ENCODE data around the gene FAM227A. TPM values are rescaled to one million over a fixed set of nuclear protein-coding genes. Genes with fewer than 3 reads are reported as not detected.

Gene FAM227A
- total and polyA plus RNA-seq, 4 donors, result 0.56 to 1.3 (median 0.78) TPM; not detected in 1

DNA sequence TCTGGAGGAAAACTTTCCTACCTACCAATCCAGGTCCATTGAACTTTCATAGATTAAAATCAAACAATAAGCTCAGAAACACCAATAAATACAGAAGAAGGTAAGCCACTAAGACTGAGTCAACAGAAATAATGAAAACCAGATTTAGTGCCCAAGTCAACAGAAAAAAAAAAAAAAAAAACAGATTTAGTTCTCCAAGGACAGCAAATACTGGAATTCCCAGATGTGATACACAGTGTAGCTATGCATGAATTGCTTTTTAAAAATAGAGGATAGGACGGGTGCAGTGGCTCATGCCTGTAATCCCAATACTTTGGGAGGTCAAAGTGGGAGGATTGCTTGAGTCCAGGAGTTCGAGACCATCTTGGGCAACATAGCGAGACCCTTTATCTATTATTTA, 101.9 kb downstream of the FAM227A start:
- H3K4me3 ChIP-seq (ENCODE audit: low read length in 2 of 2), result no peak overlapping the region
- ATAC-seq (ENCODE audit: low FRiP score), result no peak
- H3K27me3 ChIP-seq (ENCODE audit: control insufficient read depth in 1 of 2, insufficient read depth in 2 of 2, low read length in 1 of 2), result no peaks in the 10 kb centered on the region
- intact Hi-C loops (cut with DNase I), result no loop called here
- DNase-seq, result no peak
- H3K4me1 ChIP-seq (ENCODE audit: control insufficient read depth in 1 of 2, insufficient read depth in 2 of 2, low read length in 2 of 2), result no peaks in the 10 kb centered on the region
- 53 to 56% methylated on average over 3 of the region's 3 CpGs for WGBS, 2 donors
- H3K9me3 ChIP-seq (ENCODE audit: control insufficient read depth, low read length), result no peaks in the 10 kb centered on the region
- no peak overlapping the region for H3K27ac ChIP-seq (ENCODE audit: low read depth in 1 of 2, low read length in 2 of 2)
- H3K36me3 ChIP-seq (ENCODE audit: control insufficient read depth in 1 of 2, insufficient read depth in 2 of 2, low read length in 1 of 2), result no peaks in the 10 kb centered on the region

DNA sequence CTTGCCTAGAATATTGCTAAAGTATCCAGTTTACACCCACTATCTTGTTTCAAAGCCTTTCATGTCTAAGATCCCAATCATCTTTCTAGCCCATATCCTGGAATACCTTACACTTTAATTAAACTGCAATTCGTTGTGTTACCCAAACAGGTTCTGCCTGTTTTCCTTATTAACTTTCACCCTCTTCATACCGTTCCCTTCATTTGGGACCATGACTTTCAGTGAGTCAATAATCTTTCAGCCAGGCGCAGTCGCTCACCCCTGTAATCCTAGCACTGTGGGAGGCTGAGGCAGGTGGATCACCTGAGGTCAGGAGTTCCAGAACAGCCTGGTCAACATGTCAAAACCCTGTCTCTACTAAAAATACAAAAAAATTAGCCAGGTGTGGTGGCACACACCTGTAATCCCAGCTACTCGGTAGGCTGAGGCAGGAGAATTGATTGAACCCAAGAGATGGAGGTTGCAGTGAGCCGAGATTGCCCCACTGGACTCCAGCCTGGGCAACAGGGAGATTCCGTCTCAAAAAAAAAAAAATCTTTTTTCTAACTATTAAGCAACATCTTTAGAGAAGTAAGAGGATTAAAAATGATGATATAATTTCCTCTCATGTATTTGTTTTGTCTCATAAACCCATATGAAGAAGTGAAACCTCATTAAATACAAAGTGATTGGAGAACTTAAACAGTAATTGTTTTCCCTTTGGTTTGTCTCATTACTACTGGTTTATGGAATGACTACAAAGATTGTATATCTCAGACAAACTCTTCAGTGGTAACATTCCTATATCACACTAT, 106.9 kb downstream of the FAM227A start:
- no peak for DNase-seq
- H3K9me3 ChIP-seq (ENCODE audit: control insufficient read depth, low read length), result no peaks in the 10 kb centered on the region
- WGBS, 2 donors, result 91 to 95% methylated on average over 7 of the region's 7 CpGs
- H3K27ac ChIP-seq (ENCODE audit: low read depth in 1 of 2, low read length in 2 of 2), result no peak overlapping the region
- no peaks in the 10 kb centered on the region for H3K36me3 ChIP-seq (ENCODE audit: control insufficient read depth in 1 of 2, insufficient read depth in 2 of 2, low read length in 1 of 2)
- no peak for ATAC-seq (ENCODE audit: low FRiP score)
- H3K4me3 ChIP-seq (ENCODE audit: low read length in 2 of 2), result no peak overlapping the region
- H3K27me3 ChIP-seq (ENCODE audit: control insufficient read depth in 1 of 2, insufficient read depth in 2 of 2, low read length in 1 of 2), result no peaks in the 10 kb centered on the region
- no peaks in the 10 kb centered on the region for H3K4me1 ChIP-seq (ENCODE audit: control insufficient read depth in 1 of 2, insufficient read depth in 2 of 2, low read length in 2 of 2)
- intact Hi-C loops (cut with DNase I), result loop anchor here in 1 of 2 donors (5.0 kb wide), 1 partner anchor 37 kb away; no protein-coding TSS in a partner anchor

DNA sequence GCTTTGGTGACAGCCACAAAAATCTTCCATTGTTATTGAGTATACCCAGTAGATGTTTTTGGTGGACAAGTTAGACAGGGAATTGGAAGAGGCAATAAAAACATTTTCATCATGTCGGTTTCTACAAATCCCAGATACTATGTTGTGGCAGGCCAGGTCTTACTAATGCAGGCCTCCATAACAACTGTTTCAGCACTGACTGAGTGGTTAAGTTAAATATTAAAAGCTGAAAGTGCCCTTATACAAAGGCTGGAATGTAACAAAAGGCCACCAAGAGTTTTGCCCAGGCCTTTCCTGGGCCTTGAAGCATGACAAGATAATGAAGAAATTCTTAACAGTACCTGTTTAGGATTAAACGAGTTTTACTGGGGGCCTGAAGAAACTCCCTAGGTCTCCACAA, 115.5 kb downstream of the FAM227A start:
- Histone ChIP-seq H3K4me1 (ENCODE audit: control insufficient read depth in 1 of 2, insufficient read depth in 2 of 2, low read length in 2 of 2) (no peaks in the 10 kb centered on the region), H3K27ac (ENCODE audit: low read depth in 1 of 2, low read length in 2 of 2) (no peak overlapping the region), H3K36me3 (ENCODE audit: control insufficient read depth in 1 of 2, insufficient read depth in 2 of 2, low read length in 1 of 2) (no peaks in the 10 kb centered on the region), H3K27me3 (ENCODE audit: control insufficient read depth in 1 of 2, insufficient read depth in 2 of 2, low read length in 1 of 2) (no peaks in the 10 kb centered on the region), H3K9me3 (ENCODE audit: control insufficient read depth, low read length) (peaks cover 2% of the 10 kb centered on the region), H3K4me3 (ENCODE audit: low read length in 2 of 2) (no peak overlapping the region)
- intact Hi-C loops (cut with DNase I), result no loop called here
- WGBS, 2 donors, result 85 to 90% methylated on average over 2 of the region's 2 CpGs
- no peak for ATAC-seq (ENCODE audit: low FRiP score)
- no peak for DNase-seq

DNA sequence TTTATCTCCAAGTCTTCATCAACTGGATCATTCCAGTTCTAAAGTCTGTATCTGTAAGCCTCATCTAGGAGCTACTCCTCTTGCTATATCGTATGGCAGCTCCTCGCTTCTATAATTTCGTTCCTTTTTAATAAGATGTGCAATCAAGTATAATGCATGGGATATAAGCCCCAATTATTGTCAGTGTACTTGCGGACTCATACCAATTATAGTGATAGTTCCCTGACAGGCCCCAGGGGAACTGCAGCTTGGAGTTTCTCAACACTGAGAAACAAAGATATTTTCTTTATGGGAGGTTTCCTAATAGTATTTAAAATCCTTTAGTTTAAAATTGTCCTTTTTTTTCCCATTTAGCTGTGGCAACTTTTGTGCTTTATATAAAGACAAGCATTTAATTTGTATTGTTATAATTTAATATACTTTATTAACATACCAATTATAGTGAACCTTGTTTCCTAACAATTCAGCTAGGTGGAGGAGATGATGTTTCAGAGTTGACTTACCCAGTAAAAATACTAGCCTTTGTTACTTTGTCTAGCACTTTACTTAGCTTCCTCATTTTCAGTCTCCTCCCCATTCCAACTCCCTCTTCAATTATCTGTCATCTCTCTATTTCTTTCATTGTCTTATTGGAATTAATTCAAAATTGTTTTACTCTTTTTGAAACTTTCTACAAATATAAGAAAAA, 124.8 kb downstream of the FAM227A start:
- Histone ChIP-seq H3K4me3 (ENCODE audit: low read length in 2 of 2) (no peak overlapping the region), H3K27ac (ENCODE audit: low read depth in 1 of 2, low read length in 2 of 2) (no peak overlapping the region)
- no peak for ATAC-seq (ENCODE audit: low FRiP score)

More for the DNA sequence above, 124.8 kb downstream of the FAM227A start:
- H3K27me3 ChIP-seq (ENCODE audit: control insufficient read depth in 1 of 2, insufficient read depth in 2 of 2, low read length in 1 of 2), result no peaks in the 10 kb centered on the region
- no peak for DNase-seq
- H3K9me3 ChIP-seq (ENCODE audit: control insufficient read depth, low read length), result no peaks in the 10 kb centered on the region
- H3K4me1 ChIP-seq (ENCODE audit: control insufficient read depth in 1 of 2, insufficient read depth in 2 of 2, low read length in 2 of 2), result no peaks in the 10 kb centered on the region
- H3K36me3 ChIP-seq (ENCODE audit: control insufficient read depth in 1 of 2, insufficient read depth in 2 of 2, low read length in 1 of 2), result no peaks in the 10 kb centered on the region
- intact Hi-C loops (cut with DNase I), result no loop called here
- 92 to 94% methylated on average over 4 of the region's 4 CpGs for WGBS, 2 donors

Other genes starting within 250 kb of the FAM227A start
- gene KCNJ4, start 201.2 kb downstream of the FAM227A start, total RNA-seq, result not detected
- not detected for gene KCNJ4, start 201.2 kb downstream of the FAM227A start, polyA plus RNA-seq
- gene KDELR3, start 188.3 kb downstream of the FAM227A start, total RNA-seq, result 10 to 100 TPM; 12.9 to 24.0 TPM
- gene KDELR3, start 188.3 kb downstream of the FAM227A start, polyA plus RNA-seq, result 10 to 100 TPM; 17.6 to 25.8 TPM
- gene DDX17, start 150.1 kb downstream of the FAM227A start, total RNA-seq, result 100 to 1,000 TPM; 377 to 555 TPM
- 100 to 1,000 TPM in 1 of 2 donors, 10 to 100 TPM in 1; 50.0 to 355 TPM for gene DDX17, start 150.1 kb downstream of the FAM227A start, polyA plus RNA-seq
- 1 to 10 TPM; 1.5 TPM for gene DMC1, start 86.2 kb downstream of the FAM227A start, total RNA-seq
- gene DMC1, start 86.2 kb downstream of the FAM227A start, polyA plus RNA-seq, result 1 to 10 TPM in 1 of 2 donors, under 1 TPM in 1; 0.84 to 2.5 TPM
- gene CBY1, start 246 bp upstream of the FAM227A start, total RNA-seq, result 10 to 100 TPM; 24.0 to 35.2 TPM
- 10 to 100 TPM; 64.6 to 66.5 TPM for gene CBY1, start 246 bp upstream of the FAM227A start, polyA plus RNA-seq
- 10 to 100 TPM; 36.0 to 39.2 TPM for gene TOMM22, start 25.6 kb upstream of the FAM227A start, total RNA-seq
- gene TOMM22, start 25.6 kb upstream of the FAM227A start, polyA plus RNA-seq, result 10 to 100 TPM; 28.9 to 42.4 TPM
- 10 to 100 TPM; 54.0 to 54.7 TPM for gene JOSD1, start 44.6 kb upstream of the FAM227A start, total RNA-seq
- gene JOSD1, start 44.6 kb upstream of the FAM227A start, polyA plus RNA-seq, result 10 to 100 TPM; 19.7 to 30.0 TPM
- 10 to 100 TPM; 49.5 to 59.2 TPM for gene GTPBP1, start 49.6 kb upstream of the FAM227A start, total RNA-seq
- gene GTPBP1, start 49.6 kb upstream of the FAM227A start, polyA plus RNA-seq, result 10 to 100 TPM; 10.5 to 21.6 TPM
- gene SUN2, start 99.6 kb upstream of the FAM227A start, total RNA-seq, result 100 to 1,000 TPM; 275 to 495 TPM
- 100 to 1,000 TPM in 1 of 2 donors, 10 to 100 TPM in 1; 95.4 to 303 TPM for gene SUN2, start 99.6 kb upstream of the FAM227A start, polyA plus RNA-seq
- 10 to 100 TPM in 1 of 2 donors, 1 to 10 TPM in 1; 8.2 to 10.8 TPM for gene DNAL4, start 137.8 kb upstream of the FAM227A start, total RNA-seq
- gene DNAL4, start 137.8 kb upstream of the FAM227A start, polyA plus RNA-seq, result 10 to 100 TPM in 1 of 2 donors, 1 to 10 TPM in 1; 8.8 to 14.3 TPM
- gene NPTXR, start 187.6 kb upstream of the FAM227A start, total RNA-seq, result 10 to 100 TPM; 16.5 to 21.9 TPM
- 10 to 100 TPM in 1 of 2 donors, 1 to 10 TPM in 1; 6.1 to 11.3 TPM for gene NPTXR, start 187.6 kb upstream of the FAM227A start, polyA plus RNA-seq
- gene CBX6, start 215.8 kb upstream of the FAM227A start, total RNA-seq, result 100 to 1,000 TPM in 1 of 2 donors, 10 to 100 TPM in 1; 97.2 to 104 TPM
- gene CBX6, start 215.8 kb upstream of the FAM227A start, polyA plus RNA-seq, result 10 to 100 TPM; 17.5 to 38.9 TPM

Measured in aorta (tissue), 5 donors.